WTC11 (cell line): ENCODE results near the gene RAB3B. TPM values are rescaled to one million over a fixed set of nuclear protein-coding genes. Genes with fewer than 3 reads are reported as not detected.

Experiments used
- ATAC-seq: fragments of 200-7000 bp; cut with Tn5 transposase; 2 replicates; pipeline ENCODE4 v1.10.0; 2021; ENCODE audit warnings: mild to moderate bottlenecking, moderate library complexity
- CTCF ChIA-PET: fragments of 300-600 bp; sonication (Branson Sonifier 250); formaldehyde crosslinking; loops from one replicate; lab custom pipeline; 2021; ENCODE audit warnings: antibody characterized with exemption; lab: Charles Lee
- POLR2A ChIA-PET: fragments of 350-600 bp; sonication (Branson Sonifier 250); formaldehyde crosslinking; loops from one replicate; lab custom pipeline; 2021; ENCODE audit warnings: antibody characterized with exemption; lab: Charles Lee
- DNase-seq: peaks from one replicate; pipeline ENCODE4 v3.0.0; 2021; ENCODE audit warnings: low spot score
- H3K27ac Mint-ChIP-seq: 2 replicates; pipeline ENCODE4 v1.8.0; 2021; ENCODE audit warnings: mixed read lengths
- H3K27me3 Mint-ChIP-seq: 2 replicates; pipeline ENCODE4 v1.8.0; 2021; ENCODE audit warnings: low read depth, mild to moderate bottlenecking, moderate library complexity, mixed read lengths
- H3K36me3 Mint-ChIP-seq: 2 replicates; pipeline ENCODE4 v1.8.0; 2021; ENCODE audit warnings: mixed read lengths
- H3K4me1 Mint-ChIP-seq: 2 replicates; pipeline ENCODE4 v1.8.0; 2022; ENCODE audit warnings: mixed read lengths
- H3K4me3 Mint-ChIP-seq: 2 replicates; pipeline ENCODE4 v1.8.0; 2021; ENCODE audit warnings: mild to moderate bottlenecking, moderate library complexity, mixed read lengths
- H3K9me3 Mint-ChIP-seq: 2 replicates; pipeline ENCODE4 v1.8.0; 2021; ENCODE audit warnings: mixed read lengths
- CBFB ChIP-seq: sonication (generic); formaldehyde crosslinking; IDR thresholded peaks from 2 replicates; pipeline ENCODE4 v1.8.1; 2022; ENCODE audit warnings: mild to moderate bottlenecking, low read depth, missing genetic modification reagents
- CTCF ChIP-seq: fragments of 200-600 bp; IDR thresholded peaks from 2 replicates; pipeline ENCODE4 v1.8.0; 2022; ENCODE audit warnings: antibody characterized with exemption
- GRHL2 ChIP-seq: fragments of 250-450 bp; sonication (Bioruptor Pico); IDR thresholded peaks from 2 replicates; pipeline ENCODE4 v1.8.0; 2022; ENCODE audit warnings: mild to moderate bottlenecking, moderate library complexity; ENCODE audit not compliant: insufficient replicate concordance, severe bottlenecking
- HMGA2 ChIP-seq: fragments of 250-450 bp; sonication (Bioruptor Pico); IDR thresholded peaks from 2 replicates; pipeline ENCODE4 v1.4.0; 2021; ENCODE audit warnings: mild to moderate bottlenecking, moderate library complexity
- IRF1 ChIP-seq: sonication (generic); formaldehyde crosslinking; IDR thresholded peaks from 2 replicates; pipeline ENCODE4 v1.8.0; 2023; ENCODE audit warnings: missing genetic modification reagents
- MAX ChIP-seq: sonication (generic); formaldehyde crosslinking; IDR thresholded peaks from 2 replicates; pipeline ENCODE4 v1.8.0; 2022; ENCODE audit warnings: mild to moderate bottlenecking, missing genetic modification reagents
- NR2C2 ChIP-seq: sonication (generic); formaldehyde crosslinking; IDR thresholded peaks from 2 replicates; pipeline ENCODE4 v1.8.0; 2022; ENCODE audit warnings: mild to moderate bottlenecking, missing genetic modification reagents
- NR3C1 ChIP-seq: sonication (generic); formaldehyde crosslinking; conservative IDR thresholded peaks from 2 replicates; pipeline ENCODE4 v1.8.1; 2023; ENCODE audit warnings: low read depth, mild to moderate bottlenecking, missing genetic modification reagents
- OVOL2 ChIP-seq: fragments of 250-450 bp; sonication (Bioruptor Pico); IDR thresholded peaks from 2 replicates; pipeline ENCODE4 v1.9.0; 2021; ENCODE audit warnings: mild to moderate bottlenecking, borderline replicate concordance
- PRDM15 ChIP-seq: sonication (generic); formaldehyde crosslinking; IDR thresholded peaks from 2 replicates; pipeline ENCODE4 v1.8.0; 2022; ENCODE audit warnings: missing genetic modification reagents
- PRRX2 ChIP-seq: fragments of 250-450 bp; sonication (Bioruptor Pico); IDR thresholded peaks from 2 replicates; pipeline ENCODE4 v1.8.0; 2021; ENCODE audit warnings: mild to moderate bottlenecking
- RORB ChIP-seq: fragments of 250-450 bp; sonication (Bioruptor Pico); IDR thresholded peaks from 2 replicates; pipeline ENCODE4 v1.9.0; 2021; ENCODE audit warnings: mild to moderate bottlenecking
- SOX15 ChIP-seq: fragments of 250-450 bp; sonication (Bioruptor Pico); IDR thresholded peaks from 2 replicates; pipeline ENCODE4 v1.9.0; 2021; ENCODE audit warnings: mild to moderate bottlenecking
- SP1 ChIP-seq: sonication (generic); formaldehyde crosslinking; conservative IDR thresholded peaks from 2 replicates; pipeline ENCODE4 v1.8.1; 2022; ENCODE audit warnings: missing genetic modification reagents
- TP53 ChIP-seq: sonication (generic); formaldehyde crosslinking; IDR thresholded peaks from 2 replicates; pipeline ENCODE4 v1.8.1; 2023; ENCODE audit warnings: mild to moderate bottlenecking, missing genetic modification reagents
- ZNF232 ChIP-seq: sonication (generic); formaldehyde crosslinking; IDR thresholded peaks from 2 replicates; pipeline ENCODE4 v1.8.0; 2022; ENCODE audit warnings: mild to moderate bottlenecking, missing genetic modification reagents
- total RNA-seq: library from RNA; stranded (reverse); gene quantifications from 3 replicates; pipeline ENCODE4 v1.2.3, GENCODE V29; 2021
- TF ChIP-seq, protein P1 (sequence below): sonication (generic); formaldehyde crosslinking; IDR thresholded peaks from 2 replicates; pipeline ENCODE4 v1.8.1; 2023; ENCODE audit warnings: mild to moderate bottlenecking, missing genetic modification reagents
- TF ChIP-seq, protein P2 (sequence below): sonication (generic); formaldehyde crosslinking; IDR thresholded peaks from 2 replicates; pipeline ENCODE4 v1.8.1; 2023; ENCODE audit warnings: mild to moderate bottlenecking, moderate library complexity, missing genetic modification reagents
- TF ChIP-seq, protein P3 (sequence below): sonication (generic); formaldehyde crosslinking; conservative IDR thresholded peaks from 2 replicates; pipeline ENCODE4 v1.8.1; 2022; ENCODE audit warnings: mild to moderate bottlenecking, missing genetic modification reagents

Gene RAB3B
- total RNA-seq, 1 experiment from 2014 or later: 36.9 TPM

DNA sequence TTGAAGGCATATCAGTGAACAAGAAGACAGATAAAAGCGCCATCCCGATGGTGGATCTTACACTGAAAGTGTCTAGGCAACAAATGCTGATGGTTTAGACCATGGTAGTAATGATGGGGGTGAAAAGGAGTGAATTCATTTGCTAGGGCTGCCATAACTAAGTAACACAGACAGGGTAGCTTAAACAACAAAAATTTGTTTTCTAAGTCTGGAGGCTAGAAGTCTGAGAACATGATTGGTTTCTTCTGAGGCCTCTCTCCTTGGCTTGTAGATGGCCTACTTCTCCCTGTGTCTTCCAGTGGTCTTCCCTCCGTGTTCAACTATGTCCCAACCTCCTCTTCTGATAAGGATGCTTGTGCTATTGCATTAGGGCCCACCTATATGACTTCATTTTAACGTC lies 13.4 kb upstream of the RAB3B start (continued):
- TF ChIP-seq PRDM15: no peak
- TF ChIP-seq IRF1: no peak
- no peak for TF ChIP-seq PRRX2 (CRISPR knock-in tag)

GRCh38 chr1:52002038-52002917 lies 11.8 kb upstream of the RAB3B start:
- POLR2A ChIA-PET: no interaction called here
- Mint-ChIP-seq H3K4me3 (no peak overlapping the region), H3K36me3 (no peaks in the 10 kb centered on the region), H3K9me3 (no peaks in the 10 kb centered on the region), H3K27ac (no peak overlapping the region), H3K27me3 (no peaks in the 10 kb centered on the region; the same call in 1 of the 2 replicates), H3K4me1 (peaks cover 28% of the 10 kb centered on the region)
- TF ChIP-seq SP1 (CRISPR knock-in tag) (0 out of 2 replicates have a peak, but pooled peaks have one; percentile 15), ZNF232 (no peak), CTCF (peak; percentile 89), NR2C2 (CRISPR knock-in tag) (no peak), RORB (CRISPR knock-in tag) (no peak), GRHL2 (CRISPR knock-in tag) (no peak), SOX15 (no peak), MAX (CRISPR knock-in tag) (no peak)
- TF ChIP-seq, protein P1, sequence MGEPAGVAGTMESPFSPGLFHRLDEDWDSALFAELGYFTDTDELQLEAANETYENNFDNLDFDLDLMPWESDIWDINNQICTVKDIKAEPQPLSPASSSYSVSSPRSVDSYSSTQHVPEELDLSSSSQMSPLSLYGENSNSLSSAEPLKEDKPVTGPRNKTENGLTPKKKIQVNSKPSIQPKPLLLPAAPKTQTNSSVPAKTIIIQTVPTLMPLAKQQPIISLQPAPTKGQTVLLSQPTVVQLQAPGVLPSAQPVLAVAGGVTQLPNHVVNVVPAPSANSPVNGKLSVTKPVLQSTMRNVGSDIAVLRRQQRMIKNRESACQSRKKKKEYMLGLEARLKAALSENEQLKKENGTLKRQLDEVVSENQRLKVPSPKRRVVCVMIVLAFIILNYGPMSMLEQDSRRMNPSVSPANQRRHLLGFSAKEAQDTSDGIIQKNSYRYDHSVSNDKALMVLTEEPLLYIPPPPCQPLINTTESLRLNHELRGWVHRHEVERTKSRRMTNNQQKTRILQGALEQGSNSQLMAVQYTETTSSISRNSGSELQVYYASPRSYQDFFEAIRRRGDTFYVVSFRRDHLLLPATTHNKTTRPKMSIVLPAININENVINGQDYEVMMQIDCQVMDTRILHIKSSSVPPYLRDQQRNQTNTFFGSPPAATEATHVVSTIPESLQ (CRISPR knock-in tag): no peak
- ATAC-seq (peak; percentile 77), DNase-seq (peak; percentile 45)
- CTCF ChIA-PET: interaction anchor here (0.5 to 1.2 kb wide), 4 partner anchors 13 to 166 kb away, joined by 3 to 17 read pairs (median 5); no protein-coding TSS in a partner anchor

GRCh38 chr1:51998701-51999100 lies 8.2 kb upstream of the RAB3B start:
- Mint-ChIP-seq H3K36me3 (no peaks in the 10 kb centered on the region), H3K4me3 (no peak overlapping the region), H3K9me3 (no peaks in the 10 kb centered on the region), H3K27ac (no peak overlapping the region), H3K27me3 (no peaks in the 10 kb centered on the region), H3K4me1 (peaks cover 13% of the 10 kb centered on the region)
- DNase-seq: no peak
- TF ChIP-seq ZNF232: no peak
- no peak for TF ChIP-seq HMGA2 (CRISPR knock-in tag)
- TF ChIP-seq CBFB (CRISPR knock-in tag): no peak
- TF ChIP-seq OVOL2 (CRISPR knock-in tag): no peak
- no peak for TF ChIP-seq NR3C1
- TF ChIP-seq, protein P2, sequence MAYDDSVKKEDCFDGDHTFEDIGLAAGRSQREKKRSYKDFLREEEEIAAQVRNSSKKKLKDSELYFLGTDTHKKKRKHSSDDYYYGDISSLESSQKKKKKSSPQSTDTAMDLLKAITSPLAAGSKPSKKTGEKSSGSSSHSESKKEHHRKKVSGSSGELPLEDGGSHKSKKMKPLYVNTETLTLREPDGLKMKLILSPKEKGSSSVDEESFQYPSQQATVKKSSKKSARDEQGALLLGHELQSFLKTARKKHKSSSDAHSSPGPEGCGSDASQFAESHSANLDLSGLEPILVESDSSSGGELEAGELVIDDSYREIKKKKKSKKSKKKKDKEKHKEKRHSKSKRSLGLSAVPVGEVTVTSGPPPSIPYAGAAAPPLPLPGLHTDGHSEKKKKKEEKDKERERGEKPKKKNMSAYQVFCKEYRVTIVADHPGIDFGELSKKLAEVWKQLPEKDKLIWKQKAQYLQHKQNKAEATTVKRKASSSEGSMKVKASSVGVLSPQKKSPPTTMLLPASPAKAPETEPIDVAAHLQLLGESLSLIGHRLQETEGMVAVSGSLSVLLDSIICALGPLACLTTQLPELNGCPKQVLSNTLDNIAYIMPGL (CRISPR knock-in tag): no peak
- no peak for TF ChIP-seq TP53 (CRISPR knock-in tag)
- TF ChIP-seq, protein P3, sequence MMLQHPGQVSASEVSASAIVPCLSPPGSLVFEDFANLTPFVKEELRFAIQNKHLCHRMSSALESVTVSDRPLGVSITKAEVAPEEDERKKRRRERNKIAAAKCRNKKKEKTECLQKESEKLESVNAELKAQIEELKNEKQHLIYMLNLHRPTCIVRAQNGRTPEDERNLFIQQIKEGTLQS (CRISPR knock-in tag): no peak
- CTCF ChIA-PET: interaction anchor here (1.5 to 2.1 kb wide), 2 partner anchors 73 to 102 kb away, joined by 5 to 11 read pairs; no protein-coding TSS in a partner anchor
- POLR2A ChIA-PET: no interaction called here
- ATAC-seq: no peak
